A673 (cell line): ENCODE measurements around the gene MYO18B. TPM values are rescaled to one million over a fixed set of nuclear protein-coding genes. Genes with fewer than 3 reads are reported as not detected.

ENCODE experiments used
- BruUV-seq: library from RNA; stranded (reverse); fragments of 400-500 nt; replicated peaks from 2 replicates; lab custom pipeline; 2021; lab: Mats Ljungman, UMichigan
- CTCF ChIA-PET: fragments of 300-600 bp; sonication (Branson Sonifier 250); formaldehyde crosslinking; loops from one replicate; lab custom pipeline; 2022; ENCODE audit warnings: antibody characterized with exemption; lab: Charles Lee
- POLR2A ChIA-PET: fragments of 300-600 bp; sonication (Branson Sonifier 250); formaldehyde crosslinking; loops from one replicate; lab custom pipeline; 2022; ENCODE audit warnings: antibody characterized with exemption; ENCODE audit not compliant: low non-redundant PET; lab: Charles Lee
- DNase-seq: peaks from one replicate; pipeline ENCODE4 v3.0.0-alpha.2; 2015; ENCODE audit warnings: low spot score
- H3K27ac ChIP-seq: fragments of 200-600 bp; sonication (generic); 2 replicates; pipeline ENCODE4 v1.5.1; 2016; ENCODE audit warnings: mixed run types, low read depth, mild to moderate bottlenecking, mixed read lengths, antibody characterized with exemption, low read length; ENCODE audit not compliant: poor library complexity, severe bottlenecking
- H3K27me3 ChIP-seq: fragments of 200-600 bp; sonication (generic); replicated peaks from 2 replicates; pipeline ENCODE4 v1.6.1; 2017; ENCODE audit warnings: mixed run types, low read depth, mild to moderate bottlenecking, mixed read lengths, antibody characterized with exemption, low read length; ENCODE audit not compliant: insufficient read depth, poor library complexity
- H3K36me3 ChIP-seq: fragments of 200-600 bp; sonication (generic); 2 replicates; pipeline ENCODE4 v1.6.1; 2016; ENCODE audit warnings: mixed run types, mild to moderate bottlenecking, mixed read lengths, antibody characterized with exemption, low read length; ENCODE audit not compliant: insufficient read depth, poor library complexity, severe bottlenecking
- H3K4me1 ChIP-seq: fragments of 200-600 bp; sonication (generic); 2 replicates; pipeline ENCODE4 v1.6.1; 2017; ENCODE audit warnings: mixed run types, mild to moderate bottlenecking, mixed read lengths, antibody characterized with exemption, low read length; ENCODE audit not compliant: insufficient read depth, poor library complexity, severe bottlenecking
- H3K4me3 ChIP-seq: fragments of 200-600 bp; sonication (generic); 2 replicates; pipeline ENCODE4 v1.5.1; 2016; ENCODE audit warnings: low read depth, mixed run types, mild to moderate bottlenecking, mixed read lengths, low read length; ENCODE audit not compliant: poor library complexity, severe bottlenecking
- H3K9me3 ChIP-seq: fragments of 200-600 bp; sonication (generic); 2 replicates; pipeline ENCODE4 v1.6.1; 2016; ENCODE audit warnings: mixed run types, low read depth, mild to moderate bottlenecking, mixed read lengths, antibody characterized with exemption, low read length; ENCODE audit not compliant: poor library complexity, severe bottlenecking
- CTCF ChIP-seq: fragments of 300-800, 200-600 bp; sonication (generic); conservative IDR thresholded peaks from 2 replicates; pipeline ENCODE4 v1.5.1; 2017; ENCODE audit warnings: low read depth, mild to moderate bottlenecking, antibody characterized with exemption, low read length, moderate library complexity, mixed read lengths
- EZH2 ChIP-seq: fragments of 200-600 bp; sonication (generic); IDR thresholded peaks from 2 replicates; pipeline ENCODE4 v1.6.1; 2017; ENCODE audit warnings: borderline replicate concordance, low read depth, mild to moderate bottlenecking, mixed read lengths, antibody characterized with exemption, low read length; ENCODE audit not compliant: poor library complexity, severe bottlenecking
- intact Hi-C: fragments of 100-400 bp; cut with micrococcal nuclease; formaldehyde crosslinking; loops from one replicate; pipeline ENCODE4 v1.10.0; 2022; ENCODE audit not compliant: unreplicated experiment
- total RNA-seq: library from RNA; stranded (reverse); gene quantifications from 2 replicates; pipeline ENCODE4 v1.2.3, GENCODE V29; 2021

Gene MYO18B
- total RNA-seq, 1 experiment from 2014 or later, result not detected

DNA sequence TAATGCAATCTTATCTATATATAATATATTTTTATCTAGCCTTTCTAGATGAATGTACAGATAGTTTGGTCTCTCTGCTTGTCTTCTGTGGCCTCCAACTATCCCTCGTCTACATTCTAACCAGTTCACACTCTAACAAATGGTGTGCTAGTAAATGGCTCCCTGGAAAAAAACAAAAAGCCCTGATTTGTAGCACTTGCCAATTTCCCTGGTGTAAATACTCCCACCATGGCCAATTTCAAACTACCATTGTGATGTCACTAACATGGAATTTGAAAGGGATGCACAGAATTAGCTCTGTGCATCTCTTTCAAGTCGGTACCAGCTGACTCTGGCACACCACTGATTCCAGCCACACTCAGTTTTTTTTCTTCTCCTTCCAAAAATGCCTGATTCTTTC, 154.6 kb downstream of the MYO18B start:
- TF ChIP-seq EZH2 (no peak), CTCF (no peak)
- CTCF ChIA-PET, result no interaction called here
- no peaks in the 10 kb centered on the region for H3K9me3 ChIP-seq
- BruUV-seq, result no TSS peak
- H3K4me3 ChIP-seq, result no peak overlapping the region
- no peak for DNase-seq
- H3K27me3 ChIP-seq, result peaks cover 12% of the 10 kb centered on the region
- POLR2A ChIA-PET, result no interaction called here
- no peak overlapping the region for H3K27ac ChIP-seq
- H3K36me3 ChIP-seq, result no peaks in the 10 kb centered on the region
- H3K4me1 ChIP-seq, result no peaks in the 10 kb centered on the region
- intact Hi-C loops, result no loop called here

DNA sequence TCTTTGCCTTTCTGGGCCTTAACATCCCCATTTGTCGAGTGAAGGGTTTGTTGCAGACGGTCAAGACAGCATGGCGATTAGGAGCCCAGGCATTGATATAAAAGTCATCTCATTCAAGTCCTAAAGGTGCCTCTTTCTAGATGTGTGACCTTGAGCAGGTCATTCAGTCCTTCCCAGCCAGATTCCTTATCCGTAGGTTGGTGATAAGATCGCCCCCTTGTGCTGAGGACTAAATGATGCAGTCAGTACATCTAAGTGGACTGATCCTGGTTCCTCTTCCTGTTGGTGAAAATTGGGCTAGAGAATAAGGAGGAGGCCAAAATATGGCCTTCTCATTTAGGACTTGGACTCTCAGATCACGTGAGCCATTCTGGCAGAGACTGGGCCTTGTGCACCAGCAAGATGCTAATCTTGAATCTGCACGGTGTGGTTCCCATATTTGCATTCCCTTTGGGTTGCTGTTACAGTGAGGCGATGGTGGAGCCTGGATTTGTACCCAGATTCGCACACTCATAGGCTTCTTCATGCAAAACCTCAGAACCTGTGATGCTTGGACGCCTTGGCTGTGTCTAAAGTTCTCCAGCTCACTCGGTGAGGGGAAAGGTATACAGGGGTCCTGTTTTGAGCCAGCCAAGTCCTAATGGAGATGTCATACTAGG, 156.8 kb downstream of the MYO18B start:
- no peak overlapping the region for H3K27ac ChIP-seq
- ChIA-PET POLR2A (no interaction called here), CTCF (no interaction called here)
- H3K36me3 ChIP-seq, result no peaks in the 10 kb centered on the region
- no peaks in the 10 kb centered on the region for H3K9me3 ChIP-seq
- no peak for TF ChIP-seq EZH2
- peak; percentile 56 for TF ChIP-seq CTCF
- peak; percentile 23 for DNase-seq
- H3K27me3 ChIP-seq, result peaks cover 9% of the 10 kb centered on the region
- no peak overlapping the region for H3K4me3 ChIP-seq
- H3K4me1 ChIP-seq, result no peaks in the 10 kb centered on the region
- intact Hi-C loops, result no loop called here
- no TSS peak for BruUV-seq

DNA sequence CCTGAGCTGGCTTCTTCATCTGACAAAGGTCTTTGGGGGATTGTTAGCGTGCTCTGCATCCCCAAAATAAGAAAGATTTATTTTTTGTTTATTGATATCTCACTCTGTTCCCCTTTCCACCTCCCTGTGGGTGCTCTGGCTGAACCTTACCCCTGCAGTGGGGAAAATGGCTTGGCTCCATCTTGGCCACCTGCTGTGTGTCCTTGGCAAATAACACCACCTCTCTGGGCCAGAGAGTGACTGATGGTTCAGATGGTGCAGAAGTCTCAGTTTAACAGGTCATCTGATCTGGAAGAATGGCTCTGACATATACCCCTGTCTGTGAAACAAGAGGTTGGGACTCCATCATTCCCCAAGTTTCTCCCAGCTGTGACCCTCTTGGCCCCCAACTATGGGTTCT, 157.6 kb downstream of the MYO18B start:
- intact Hi-C loops, result no loop called here
- Histone ChIP-seq H3K36me3 (no peaks in the 10 kb centered on the region), H3K27ac (no peak overlapping the region), H3K4me3 (no peak overlapping the region), H3K27me3 (peaks cover 2% of the 10 kb centered on the region), H3K9me3 (no peaks in the 10 kb centered on the region), H3K4me1 (no peaks in the 10 kb centered on the region)
- TF ChIP-seq EZH2 (no peak), CTCF (no peak)
- ChIA-PET POLR2A (no interaction called here), CTCF (interaction anchor here (0.6 kb wide), 1 partner anchor 619 kb away, joined by 3 read pairs; no protein-coding TSS in a partner anchor)
- BruUV-seq, result no TSS peak
- DNase-seq, result no peak
